HG03439 (cell line): ENCODE results near the gene RNF13.
"Not testable (repeated sequence)": the region's sequence is repeated elsewhere in the genome, so short reads cannot be mapped to it uniquely, and the experiment has no call there.

ENCODE experiments used
- ATAC-seq: cut with Tn5 transposase; IDR thresholded peaks from one replicate; pipeline ENCODE4 v1.9.1; 2021; ENCODE audit warnings: mild to moderate bottlenecking, moderate library complexity; ENCODE audit not compliant: unreplicated experiment

The RNF13 gene

DNA sequence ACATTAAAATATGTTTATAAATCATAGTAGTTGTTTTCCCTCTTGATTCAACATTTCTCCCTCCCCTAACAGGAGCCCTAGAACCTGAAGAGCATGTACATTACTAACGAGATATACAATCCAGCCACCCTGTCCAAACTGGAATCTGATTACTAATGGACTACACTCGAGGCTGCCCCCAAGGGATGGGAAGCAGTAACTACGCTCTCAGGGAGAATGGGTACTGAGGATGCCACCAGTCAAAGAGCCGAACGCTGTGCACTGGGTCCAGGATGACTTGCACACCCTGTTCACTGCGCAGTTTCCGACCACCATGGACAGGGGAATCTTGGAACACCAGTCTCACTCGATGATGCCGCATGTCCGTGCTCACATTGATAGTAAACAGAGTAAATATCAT, 169.0 kb downstream of the RNF13 start:
- not testable (repeated sequence) for ATAC-seq

DNA sequence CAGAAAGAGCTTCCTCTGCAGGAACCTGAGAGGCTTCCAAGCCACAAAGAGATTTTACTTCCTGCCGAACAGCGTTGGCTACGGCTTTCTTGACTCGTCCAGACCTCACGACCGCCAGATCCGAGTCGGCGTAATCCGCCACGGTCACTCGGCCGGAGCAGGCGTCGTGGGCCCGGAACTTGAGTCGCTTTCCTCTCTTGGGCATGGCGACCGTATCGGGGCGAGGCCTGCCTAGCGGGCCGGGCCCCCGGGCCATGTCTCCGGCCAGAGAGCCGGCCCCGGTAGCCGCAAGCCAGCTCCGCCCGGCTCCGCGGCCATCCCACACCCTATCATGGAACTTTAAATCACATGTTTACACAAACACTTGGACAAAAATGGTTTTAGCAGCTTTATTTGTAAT, 170.0 kb downstream of the RNF13 start:
- not testable (repeated sequence) for ATAC-seq

DNA sequence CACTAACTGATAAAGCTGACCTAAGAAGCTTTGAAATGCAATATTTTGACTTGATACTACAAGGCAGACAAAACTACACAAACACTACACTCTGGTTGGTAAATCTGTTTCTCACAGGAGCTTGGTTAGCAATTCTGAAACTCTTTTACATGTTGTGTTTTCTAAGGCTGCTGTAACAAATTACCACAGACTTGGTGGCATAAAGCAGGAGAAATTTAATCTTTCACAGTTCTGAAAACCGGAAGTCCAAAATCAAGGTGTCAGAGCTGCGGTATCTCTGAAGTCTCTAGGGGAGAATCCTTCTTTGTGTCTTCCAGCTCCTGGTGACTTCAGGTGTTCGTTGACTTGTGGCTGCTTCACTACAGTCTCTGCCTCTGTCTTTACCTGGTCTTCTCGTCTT, 170.6 kb downstream of the RNF13 start:
- no peak for ATAC-seq

DNA sequence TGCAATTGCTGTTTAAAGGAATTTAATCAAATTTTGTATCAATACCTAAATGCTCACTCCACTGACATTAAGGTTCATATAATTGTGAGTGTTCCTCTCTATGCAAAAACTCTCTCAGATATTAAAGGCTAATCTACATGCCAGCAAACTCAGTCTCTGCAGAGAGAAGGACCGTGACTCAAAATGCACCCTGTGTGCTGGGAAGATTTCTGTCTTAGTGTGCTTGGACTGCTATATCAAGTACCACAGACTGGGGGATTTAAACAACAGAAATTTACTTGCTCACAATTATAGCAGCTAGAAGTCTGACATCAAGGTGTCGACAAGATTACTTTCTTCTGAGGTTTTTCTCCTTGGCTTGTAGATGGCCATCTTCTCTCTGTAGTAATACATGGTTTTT, 176.3 kb downstream of the RNF13 start:
- no peak for ATAC-seq

DNA sequence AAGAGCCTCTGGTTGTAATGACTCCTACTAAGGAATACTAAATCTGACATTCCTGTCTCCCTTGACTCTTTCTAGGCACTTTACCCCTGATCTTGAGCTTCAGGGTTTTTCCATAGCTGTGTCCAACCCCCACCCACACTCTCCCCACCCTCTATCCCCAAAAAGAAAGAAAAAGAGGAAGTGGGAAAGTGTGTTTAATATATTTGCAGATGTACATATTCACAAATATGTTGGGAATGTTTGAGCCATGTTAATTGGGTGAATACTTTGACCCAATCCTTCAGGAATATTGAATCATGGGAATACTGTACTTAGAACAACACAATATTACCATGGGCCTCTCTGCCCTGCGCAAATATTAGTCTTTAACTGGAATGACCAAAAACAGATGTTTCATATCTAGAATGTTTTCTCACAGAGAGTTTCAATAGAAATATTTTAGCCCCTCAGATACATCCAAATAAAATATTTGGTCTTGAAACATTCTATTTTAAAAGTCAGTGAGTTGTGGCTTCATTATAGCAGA, 177.5 kb downstream of the RNF13 start:
- no peak for ATAC-seq

DNA sequence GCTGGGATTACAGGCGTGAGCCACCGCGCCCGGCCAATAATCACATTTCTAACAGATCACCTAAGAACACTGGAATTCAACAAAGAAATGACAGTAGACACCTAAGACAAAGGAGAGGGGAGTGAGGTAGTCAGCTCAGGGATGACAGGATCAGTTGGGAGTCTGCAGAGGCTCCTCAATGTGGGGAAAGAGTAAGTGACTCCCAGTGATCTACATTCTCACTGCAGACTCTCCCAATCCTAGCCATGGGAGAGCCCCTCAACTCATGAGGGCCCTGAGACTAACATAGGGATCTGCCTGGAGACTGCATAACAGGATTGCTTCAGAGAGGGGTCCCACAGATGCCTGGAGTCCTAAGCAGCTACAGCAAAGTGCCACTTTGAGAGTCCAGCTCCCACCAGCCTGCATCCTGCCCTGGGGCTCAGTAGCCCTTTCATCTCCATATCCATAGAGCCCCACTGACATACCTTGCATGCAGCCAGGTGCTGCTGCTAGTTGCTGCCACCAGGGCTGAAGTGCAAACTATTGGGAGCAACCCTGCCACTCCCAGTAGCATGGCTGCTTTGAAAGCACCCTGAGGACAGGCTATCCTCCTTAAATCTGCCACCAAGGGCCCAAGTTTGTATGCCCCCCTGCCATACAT, 179.5 kb downstream of the RNF13 start:
- no peak for ATAC-seq

DNA sequence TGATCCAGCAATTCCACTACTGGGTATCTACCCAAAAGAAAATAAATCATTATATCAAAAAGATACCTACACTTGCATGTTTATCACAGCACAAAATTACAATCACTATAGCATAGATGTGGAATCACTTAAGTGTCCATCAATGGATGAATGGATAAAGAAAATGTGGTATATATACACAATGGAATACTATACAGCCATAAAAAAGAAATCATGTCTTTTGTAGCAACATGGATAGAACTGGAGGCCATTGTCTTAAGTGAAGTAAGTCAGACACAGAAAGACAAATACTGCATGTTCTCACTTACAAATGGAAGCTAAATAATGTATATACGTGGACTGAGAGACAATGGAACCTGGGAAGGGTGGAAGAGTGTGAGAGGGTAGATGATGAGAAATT, 185.9 kb downstream of the RNF13 start:
- ATAC-seq: no peak

DNA sequence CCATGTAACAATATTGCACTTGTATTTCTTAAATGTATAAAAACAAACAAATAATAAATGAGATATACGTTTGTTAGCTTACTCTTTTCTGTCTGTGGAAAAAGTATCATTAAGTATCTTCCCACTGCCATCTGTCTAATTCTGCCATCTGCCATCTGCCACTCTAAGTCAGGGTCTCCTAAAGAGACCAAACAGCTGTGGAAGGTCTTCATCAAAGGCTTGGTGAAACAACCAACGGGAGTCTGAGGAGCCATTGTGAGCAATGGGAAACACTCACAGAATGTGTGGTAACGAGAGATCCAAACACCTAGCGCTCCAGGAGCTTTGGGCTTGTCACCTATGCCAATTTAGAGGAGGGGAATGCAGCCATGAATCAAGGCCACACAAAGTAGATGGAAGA, 186.4 kb downstream of the RNF13 start:
- no peak for ATAC-seq

DNA sequence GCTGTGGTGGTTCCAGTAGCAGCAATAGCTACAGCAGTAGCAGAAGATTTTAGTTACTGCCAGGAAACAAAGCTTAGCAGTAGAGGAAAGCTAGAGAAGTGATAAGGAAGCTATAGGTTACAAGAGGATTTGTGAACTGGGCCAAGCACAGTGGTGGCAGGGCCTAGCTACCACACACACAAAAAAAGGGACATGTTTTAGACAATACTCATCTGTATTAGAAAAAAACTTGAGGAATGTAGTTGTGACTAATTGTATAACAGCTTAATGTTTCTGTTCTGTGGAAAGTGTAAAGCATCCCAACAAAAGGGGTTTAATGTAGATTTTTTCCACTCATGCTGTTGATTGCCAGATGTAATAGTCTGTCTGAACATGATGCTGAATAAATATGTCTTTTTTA, 187.6 kb downstream of the RNF13 start:
- ATAC-seq: no peak

DNA sequence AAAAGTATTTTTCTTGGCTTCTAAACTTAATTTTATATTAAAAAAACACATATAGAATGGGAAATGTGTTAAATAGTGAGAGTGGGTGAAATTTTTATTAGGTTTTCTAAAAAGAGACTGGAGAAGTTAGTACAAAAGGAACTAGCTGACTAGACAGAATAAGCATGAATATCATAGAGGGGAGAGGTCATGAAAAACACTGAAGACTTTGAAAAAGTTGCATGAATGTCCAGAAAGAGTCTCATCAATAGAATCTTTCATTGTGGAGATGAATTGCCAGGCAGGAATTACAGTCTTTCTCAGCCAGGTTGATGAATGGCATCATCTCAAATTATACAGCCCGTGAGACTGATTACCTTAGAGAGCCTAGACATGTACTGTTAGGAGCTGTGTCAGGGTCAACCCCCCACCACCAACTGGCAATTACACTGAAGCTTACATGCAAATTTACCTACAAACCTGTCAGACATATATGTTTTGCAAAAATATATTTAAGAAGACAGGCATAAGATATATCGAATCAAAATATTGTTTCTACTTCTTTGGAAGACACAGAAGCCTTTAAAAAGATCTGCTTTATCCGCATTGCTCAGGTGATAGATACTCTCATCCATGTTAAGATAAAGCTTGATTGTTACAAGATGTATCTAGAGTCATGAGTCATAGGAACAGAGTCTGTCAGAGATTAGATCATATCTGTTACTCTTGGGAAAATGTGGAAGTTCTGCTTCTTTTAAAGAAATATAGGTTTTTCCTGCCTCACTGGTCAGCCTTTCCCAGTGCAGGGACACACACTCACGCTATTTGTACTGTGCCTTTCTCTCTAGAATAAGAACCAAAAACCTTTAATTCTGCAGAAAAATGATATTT, 192.5 kb downstream of the RNF13 start:
- no peak for ATAC-seq

DNA sequence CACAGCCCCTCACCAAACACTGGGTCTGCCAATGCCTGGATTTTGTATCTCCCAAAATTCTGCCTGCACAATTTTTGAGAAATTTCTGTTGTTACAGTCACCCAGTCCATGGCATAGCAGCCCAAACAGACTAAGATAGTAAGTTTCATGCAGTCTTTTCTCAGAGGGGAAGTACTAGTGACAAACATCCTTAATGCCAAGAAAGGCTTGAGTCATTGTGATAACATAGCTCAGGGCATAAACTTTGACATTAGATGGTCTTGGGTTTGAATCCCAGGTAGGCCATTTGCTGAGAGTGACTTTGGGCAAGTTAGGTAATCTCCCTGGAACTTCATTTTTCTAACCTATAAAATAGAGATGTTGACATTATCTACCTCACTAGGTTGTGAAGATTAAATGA, 193.8 kb downstream of the RNF13 start:
- no peak for ATAC-seq
